GM10248 (cell line): Measurements from ENCODE around the gene ARFGAP3.
"Not testable (repeated sequence)": the region's sequence is repeated elsewhere in the genome, so short reads cannot be mapped to it uniquely, and the experiment has no call there.

Experiments
- CTCF ChIA-PET: fragments of 300-600 bp; sonication (Branson Sonifier 250); formaldehyde crosslinking; extraction: SDS; loops from one replicate; lab custom pipeline; 2021; ENCODE audit warnings: antibody characterized with exemption; lab: Yijun Ruan, JAX
- POLR2A ChIA-PET: fragments of 350-650 bp; sonication (Branson Sonifier 250); formaldehyde crosslinking; extraction: SDS; loops from one replicate; lab custom pipeline; 2020; ENCODE audit warnings: antibody characterized with exemption; lab: Yijun Ruan, JAX
- DNase-seq: peaks from one replicate; pipeline ENCODE4 v3.0.0; 2012; ENCODE audit errors: extremely low spot score
- CTCF ChIP-seq: IDR thresholded peaks from 2 replicates; pipeline ENCODE4 v1.5.1; 2012; ENCODE audit warnings: mild to moderate bottlenecking, low read depth; ENCODE audit errors: extremely low read depth, missing control alignments, control extremely low read depth

ARFGAP3 gene

GRCh38 chr22:42754658-42755057 lies 102.4 kb downstream of the ARFGAP3 start:
- ChIA-PET CTCF (interaction anchor here (1.0 to 3.9 kb wide), 4 partner anchors 8 to 26 kb away, joined by 3 to 12 read pairs (median 4); no protein-coding TSS in a partner anchor), POLR2A (no interaction called here)
- no peak for TF ChIP-seq CTCF
- no peak for DNase-seq

GRCh38 chr22:42752912-42753311 lies 104.2 kb downstream of the ARFGAP3 start:
- ChIA-PET POLR2A (interaction anchor here (0.6 to 0.7 kb wide), 2 partner anchors 21 to 192 kb away, joined by 4 to 8 read pairs; no protein-coding TSS in a partner anchor), CTCF (interaction anchor here (1.1 to 3.9 kb wide), 4 partner anchors 12 to 132 kb away, joined by 3 to 12 read pairs (median 6); no protein-coding TSS in a partner anchor)
- no peak for TF ChIP-seq CTCF
- DNase-seq = peak; percentile 71

- no peak for TF ChIP-seq CTCF
- CTCF ChIA-PET = interaction anchor here (1.0 to 3.9 kb wide), 5 partner anchors 12 to 131 kb away, joined by 3 to 12 read pairs (median 5); no protein-coding TSS in a partner anchor
- POLR2A ChIA-PET = interaction anchor here (0.6 to 0.7 kb wide), 2 partner anchors 20 to 193 kb away, joined by 4 to 8 read pairs; no protein-coding TSS in a partner anchor
- DNase-seq = peak; percentile 46
These were observed 104.8 kb downstream of the ARFGAP3 start for GRCh38 chr22:42752230-42752746.

- DNase-seq, CTCF ChIA-PET, POLR2A ChIA-PET: not testable (repeated sequence)
These were observed 106.7 kb downstream of the ARFGAP3 start for GRCh38 chr22:42750421-42750820.

- no peak for DNase-seq
- ChIA-PET CTCF (no interaction called here), POLR2A (no interaction called here)
- no peak for TF ChIP-seq CTCF
These were observed 109.2 kb downstream of the ARFGAP3 start for GRCh38 chr22:42747701-42748513.
